HCT116 (cell line): ENCODE measurements around the gene MLLT11.

Source experiments
- CEBPB ChIP-seq: IDR thresholded peaks from 2 replicates; pipeline ENCODE4 v1.6.1; 2012; ENCODE audit warnings: low read depth
- EZH2phosphoT487 ChIP-seq: fragments of 200-600 bp; IDR thresholded peaks from 2 replicates; pipeline ENCODE4 v1.6.1; 2018; ENCODE audit warnings: antibody characterized with exemption, borderline replicate concordance
- FOSL1 ChIP-seq: IDR thresholded peaks from 2 replicates; pipeline ENCODE4 v1.6.1; 2012; ENCODE audit warnings: low read depth
- POLR2A ChIP-seq: IDR thresholded peaks from 2 replicates; pipeline ENCODE4 v1.7.0; 2011; ENCODE audit warnings: borderline replicate concordance; ENCODE audit not compliant: insufficient read depth, insufficient read length; ENCODE audit errors: extremely low read depth
- RAD21 ChIP-seq: IDR thresholded peaks from 2 replicates; pipeline ENCODE4 v1.6.1; 2012; ENCODE audit warnings: low read depth, mild to moderate bottlenecking
- TF ChIP-seq, protein P1 (sequence below): IDR thresholded peaks from 2 replicates; pipeline ENCODE4 v1.6.1; 2012

DNA sequence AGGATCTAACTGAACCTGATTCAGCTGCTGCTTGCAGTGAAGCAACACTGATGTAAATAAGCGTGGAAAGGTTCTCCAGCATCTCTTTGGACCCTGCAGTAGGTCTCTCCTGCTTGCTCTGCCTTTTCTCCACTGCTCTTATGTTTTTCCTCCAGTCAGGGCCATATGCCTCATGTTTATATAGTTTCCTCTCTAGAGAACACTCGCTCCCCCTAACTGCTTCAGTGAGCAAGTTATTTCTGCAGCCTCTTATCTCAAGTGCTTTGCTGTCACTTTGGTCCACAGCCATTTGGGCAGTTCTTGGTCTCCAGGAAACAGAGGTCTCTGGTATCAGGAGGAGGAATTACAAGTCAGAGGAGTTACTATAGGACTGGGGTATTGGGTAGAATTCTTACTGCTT lies 46.7 kb upstream of the MLLT11 start:
- TF ChIP-seq POLR2A (no peak), CEBPB (no peak), RAD21 (no peak), EZH2phosphoT487 (no peak), FOSL1 (no peak)
- TF ChIP-seq, protein P1, sequence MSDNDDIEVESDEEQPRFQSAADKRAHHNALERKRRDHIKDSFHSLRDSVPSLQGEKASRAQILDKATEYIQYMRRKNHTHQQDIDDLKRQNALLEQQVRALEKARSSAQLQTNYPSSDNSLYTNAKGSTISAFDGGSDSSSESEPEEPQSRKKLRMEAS = no peak
